SIG-M5 treated with dmso at 0.1 percent for 504 hours (cell line): Measurements from ENCODE around the gene ZSCAN5A.
A peak's percentile ranks its signal among the peaks of the same experiment; 100 is the strongest.
"Not testable (repeated sequence)": the region's sequence is repeated elsewhere in the genome, so short reads cannot be mapped to it uniquely, and the experiment has no call there.

Source experiments
- DNase-seq: peaks from one replicate; lab custom pipeline; 2025; ENCODE audit not compliant: unreplicated experiment; lab: John Stamatoyannopoulos, UW

The ZSCAN5A gene

GRCh38 chr19:56315077-56315828 is 614 bp upstream of the ZSCAN5A start:
- peak; percentile 97 for DNase-seq

GRCh38 chr19:56314018-56314380 is 640 bp downstream of the ZSCAN5A start:
- peak; percentile 55 for DNase-seq

- DNase-seq: no peak
Measured at GRCh38 chr19:56312787-56313657, 1.6 kb downstream of the ZSCAN5A start.

GRCh38 chr19:56312342-56312741 is 2.3 kb downstream of the ZSCAN5A start:
- DNase-seq: no peak

GRCh38 chr19:56310462-56310861 is 4.2 kb downstream of the ZSCAN5A start:
- no peak for DNase-seq

- peak; percentile 68 for DNase-seq
Measured at GRCh38 chr19:56309511-56310185, 5.0 kb downstream of the ZSCAN5A start.

- DNase-seq: no peak
Measured at GRCh38 chr19:56308792-56309191, 5.8 kb downstream of the ZSCAN5A start.

GRCh38 chr19:56307062-56307461 is 7.6 kb downstream of the ZSCAN5A start:
- DNase-seq: not testable (repeated sequence)

- DNase-seq: no peak
Measured at GRCh38 chr19:56306016-56306415, 8.6 kb downstream of the ZSCAN5A start.

- DNase-seq: no peak
Measured at GRCh38 chr19:56304243-56304642, 10.4 kb downstream of the ZSCAN5A start.

- DNase-seq: no peak
Measured at GRCh38 chr19:56301886-56302620, 12.6 kb downstream of the ZSCAN5A start.

- no peak for DNase-seq
Measured at GRCh38 chr19:56301155-56301554, 13.5 kb downstream of the ZSCAN5A start.

- no peak for DNase-seq
Measured at GRCh38 chr19:56299688-56300087, 15.0 kb downstream of the ZSCAN5A start.

GRCh38 chr19:56297010-56297409 is 17.6 kb downstream of the ZSCAN5A start:
- DNase-seq: no peak

- no peak for DNase-seq
Measured at GRCh38 chr19:56295531-56296455, 18.8 kb downstream of the ZSCAN5A start.

GRCh38 chr19:56294549-56294948 is 20.1 kb downstream of the ZSCAN5A start:
- no peak for DNase-seq

GRCh38 chr19:56291867-56292266 is 22.8 kb downstream of the ZSCAN5A start:
- DNase-seq: no peak

GRCh38 chr19:56290104-56290503 is 24.5 kb downstream of the ZSCAN5A start:
- no peak for DNase-seq

GRCh38 chr19:56284746-56285145 is 29.9 kb downstream of the ZSCAN5A start:
- no peak for DNase-seq

- no peak for DNase-seq
Measured at GRCh38 chr19:56282809-56283208, 31.8 kb downstream of the ZSCAN5A start.
